ENCODE measurements around the gene KIF26B. TPM values are rescaled to one million over a fixed set of nuclear protein-coding genes. Genes with fewer than 3 reads are reported as not detected.

The KIF26B gene
- total RNA-seq, 2 experiments from 2014 or later = not detected

DNA sequence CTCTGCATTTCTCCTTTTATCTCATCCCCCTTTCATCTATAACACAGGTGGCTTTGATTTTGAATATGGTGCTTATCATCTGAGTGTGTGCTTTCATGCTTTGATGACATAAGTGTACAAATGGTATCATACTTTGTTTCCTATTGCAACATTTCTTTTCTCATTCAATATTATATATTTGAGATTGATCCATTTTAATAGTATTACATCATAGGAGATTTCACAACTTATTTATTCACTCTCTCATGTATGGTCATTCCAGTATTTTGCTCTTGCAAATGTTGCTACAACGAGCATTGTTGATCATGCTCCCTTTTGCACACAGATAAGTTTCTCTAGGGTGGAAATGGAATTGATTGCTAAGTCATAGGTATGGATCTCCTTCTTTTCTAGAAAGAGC, 302.8 kb downstream of the KIF26B start:
- Histone ChIP-seq H3K9me3 (ENCODE audit: low read length) (no peaks in the 10 kb centered on the region), H4K20me1 (ENCODE audit: insufficient read depth, low read length) (no peaks in the 10 kb centered on the region), H3K4me1 (ENCODE audit: insufficient read depth, low read length, poor library complexity, severe bottlenecking) (no peaks in the 10 kb centered on the region), H3K4me3 (ENCODE audit: low read depth, low read length, poor library complexity, severe bottlenecking) (no peak overlapping the region), H3K4me2 (ENCODE audit: low read length) (no peak overlapping the region), H3K9me2 (ENCODE audit: insufficient read depth, low read length) (no peaks in the 10 kb centered on the region), H2AFZ (ENCODE audit: low read length) (no peak overlapping the region), H3K27ac (ENCODE audit: low read depth, low read length, poor library complexity, severe bottlenecking) (no peak overlapping the region), H3K36me3 (ENCODE audit: insufficient read depth, low read length) (no peaks in the 10 kb centered on the region), H3K79me2 (ENCODE audit: insufficient read depth, low read depth, low read length) (no peaks in the 10 kb centered on the region)
- intact Hi-C loops (cut with micrococcal nuclease; ENCODE audit: unreplicated experiment) = no loop called here
- ChIA-PET CTCF (ENCODE audit: unreplicated experiment) (no interaction called here), POLR2A (interaction anchor here (0.7 kb wide), 1 partner anchor 9 kb away, joined by 3 read pairs; no protein-coding TSS in a partner anchor)
- TF ChIP-seq EZH2phosphoT487 (IDR thresholded peaks at IDR 0.05; ENCODE audit: borderline replicate concordance, low read depth, low read length) = no peak
- TF ChIP-seq, protein P1, sequence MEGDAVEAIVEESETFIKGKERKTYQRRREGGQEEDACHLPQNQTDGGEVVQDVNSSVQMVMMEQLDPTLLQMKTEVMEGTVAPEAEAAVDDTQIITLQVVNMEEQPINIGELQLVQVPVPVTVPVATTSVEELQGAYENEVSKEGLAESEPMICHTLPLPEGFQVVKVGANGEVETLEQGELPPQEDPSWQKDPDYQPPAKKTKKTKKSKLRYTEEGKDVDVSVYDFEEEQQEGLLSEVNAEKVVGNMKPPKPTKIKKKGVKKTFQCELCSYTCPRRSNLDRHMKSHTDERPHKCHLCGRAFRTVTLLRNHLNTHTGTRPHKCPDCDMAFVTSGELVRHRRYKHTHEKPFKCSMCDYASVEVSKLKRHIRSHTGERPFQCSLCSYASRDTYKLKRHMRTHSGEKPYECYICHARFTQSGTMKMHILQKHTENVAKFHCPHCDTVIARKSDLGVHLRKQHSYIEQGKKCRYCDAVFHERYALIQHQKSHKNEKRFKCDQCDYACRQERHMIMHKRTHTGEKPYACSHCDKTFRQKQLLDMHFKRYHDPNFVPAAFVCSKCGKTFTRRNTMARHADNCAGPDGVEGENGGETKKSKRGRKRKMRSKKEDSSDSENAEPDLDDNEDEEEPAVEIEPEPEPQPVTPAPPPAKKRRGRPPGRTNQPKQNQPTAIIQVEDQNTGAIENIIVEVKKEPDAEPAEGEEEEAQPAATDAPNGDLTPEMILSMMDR (conservative IDR thresholded peaks at IDR 0.05; ENCODE audit: low read length) = no peak
- BruUV-seq (replicated peaks) = no TSS peak
- no peak for DNase-seq (ENCODE audit: low spot score)

DNA sequence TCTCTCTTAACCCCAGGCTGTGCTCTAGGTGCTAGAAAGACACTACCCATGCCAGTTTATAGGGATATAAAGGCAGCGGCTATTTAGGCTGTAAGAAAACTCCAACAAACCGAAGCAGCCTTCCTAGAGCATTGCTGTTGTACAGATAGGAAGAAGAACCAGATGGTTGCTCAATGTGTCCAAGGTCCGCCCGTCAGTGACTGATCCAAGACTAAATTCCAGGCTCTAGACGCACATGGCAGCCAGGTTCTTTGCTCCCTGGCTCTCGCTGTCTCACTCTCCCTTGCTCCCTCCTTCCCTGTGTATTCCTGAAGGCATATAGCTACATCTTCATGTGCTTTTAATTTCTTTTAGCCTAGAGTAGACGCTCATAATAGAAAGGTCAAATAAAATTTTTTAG, 303.4 kb downstream of the KIF26B start:
- H3K9me2 ChIP-seq (ENCODE audit: insufficient read depth, low read length) = no peaks in the 10 kb centered on the region
- intact Hi-C loops (cut with micrococcal nuclease; ENCODE audit: unreplicated experiment) = no loop called here
- no peak overlapping the region for H3K27ac ChIP-seq (ENCODE audit: low read depth, low read length, poor library complexity, severe bottlenecking)
- TF ChIP-seq, protein P1 (conservative IDR thresholded peaks at IDR 0.05; ENCODE audit: low read length) = no peak
- TF ChIP-seq EZH2phosphoT487 (IDR thresholded peaks at IDR 0.05; ENCODE audit: borderline replicate concordance, low read depth, low read length) = no peak
- H3K36me3 ChIP-seq (ENCODE audit: insufficient read depth, low read length) = no peaks in the 10 kb centered on the region
- H3K4me3 ChIP-seq (ENCODE audit: low read depth, low read length, poor library complexity, severe bottlenecking) = no peak overlapping the region
- H3K79me2 ChIP-seq (ENCODE audit: insufficient read depth, low read depth, low read length) = no peaks in the 10 kb centered on the region
- BruUV-seq (replicated peaks) = no TSS peak
- no peak overlapping the region for H2AFZ ChIP-seq (ENCODE audit: low read length)
- no peaks in the 10 kb centered on the region for H3K9me3 ChIP-seq (ENCODE audit: low read length)
- POLR2A ChIA-PET = no interaction called here
- no peaks in the 10 kb centered on the region for H4K20me1 ChIP-seq (ENCODE audit: insufficient read depth, low read length)
- no peak for DNase-seq (ENCODE audit: low spot score)
- H3K4me1 ChIP-seq (ENCODE audit: insufficient read depth, low read length, poor library complexity, severe bottlenecking) = no peaks in the 10 kb centered on the region
- CTCF ChIA-PET (ENCODE audit: unreplicated experiment) = no interaction called here
- H3K4me2 ChIP-seq (ENCODE audit: low read length) = no peak overlapping the region

DNA sequence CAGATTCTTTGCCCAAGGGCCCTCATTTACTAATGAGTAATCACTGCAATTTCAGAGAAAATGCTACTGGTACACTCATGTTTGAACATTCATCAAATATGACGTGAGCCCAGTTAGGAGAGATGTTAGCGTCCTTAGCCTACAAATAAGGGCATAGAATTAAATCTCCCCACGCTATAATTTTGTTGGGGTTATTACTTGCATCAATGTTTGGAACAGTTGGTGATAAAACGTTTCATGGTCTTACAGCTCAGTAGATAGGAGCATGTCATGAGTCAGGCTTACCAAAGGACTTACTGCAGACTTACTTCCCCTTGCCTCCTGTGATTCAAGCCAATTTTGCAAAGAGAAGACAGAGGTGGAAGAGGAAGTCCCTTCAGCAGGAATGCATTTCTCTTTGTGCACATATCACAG, 304.0 kb downstream of the KIF26B start:
- Histone ChIP-seq H3K9me3 (ENCODE audit: low read length) (no peaks in the 10 kb centered on the region), H3K4me2 (ENCODE audit: low read length) (no peak overlapping the region), H3K36me3 (ENCODE audit: insufficient read depth, low read length) (no peaks in the 10 kb centered on the region), H3K9me2 (ENCODE audit: insufficient read depth, low read length) (no peaks in the 10 kb centered on the region), H2AFZ (ENCODE audit: low read length) (no peak overlapping the region), H3K4me1 (ENCODE audit: insufficient read depth, low read length, poor library complexity, severe bottlenecking) (no peaks in the 10 kb centered on the region), H3K27ac (ENCODE audit: low read depth, low read length, poor library complexity, severe bottlenecking) (no peak overlapping the region), H3K4me3 (ENCODE audit: low read depth, low read length, poor library complexity, severe bottlenecking) (no peak overlapping the region), H4K20me1 (ENCODE audit: insufficient read depth, low read length) (no peaks in the 10 kb centered on the region), H3K79me2 (ENCODE audit: insufficient read depth, low read depth, low read length) (no peaks in the 10 kb centered on the region)
- ChIA-PET CTCF (ENCODE audit: unreplicated experiment) (no interaction called here), POLR2A (no interaction called here)
- no peak for TF ChIP-seq EZH2phosphoT487 (IDR thresholded peaks at IDR 0.05; ENCODE audit: borderline replicate concordance, low read depth, low read length)
- TF ChIP-seq, protein P1 (conservative IDR thresholded peaks at IDR 0.05; ENCODE audit: low read length) = no peak
- DNase-seq (ENCODE audit: low spot score) = no peak
- BruUV-seq (replicated peaks) = no TSS peak
- intact Hi-C loops (cut with micrococcal nuclease; ENCODE audit: unreplicated experiment) = no loop called here

All from OCI-LY7 (cell line).